Activated naive CD4-positive, alpha-beta T cell treated with anti-CD3 and anti-CD28 coated beads for 36 hours (primary cell): ENCODE results near the gene SCAF11. TPM values are rescaled to one million over a fixed set of nuclear protein-coding genes. Genes with fewer than 3 reads are reported as not detected.

Experiments used
- CTCF ChIA-PET: fragments of 350-600 bp; sonication (Branson Sonifier 250); formaldehyde crosslinking; loops from one replicate; lab custom pipeline; 2021; ENCODE audit warnings: antibody characterized with exemption; lab: Charles Lee
- DNase-seq: peaks from one replicate; pipeline ENCODE4 v3.0.0-alpha.2; 2020
- H3K27ac Mint-ChIP-seq: one replicate; pipeline ENCODE4 v1.8.0; 2021; ENCODE audit warnings: mild to moderate bottlenecking, mixed read lengths
- H3K27me3 Mint-ChIP-seq: one replicate; pipeline ENCODE4 v1.8.0; 2021; ENCODE audit warnings: low read depth, mixed read lengths
- H3K36me3 Mint-ChIP-seq: one replicate; pipeline ENCODE4 v1.8.0; 2021; ENCODE audit warnings: low read depth, mixed read lengths
- H3K4me1 Mint-ChIP-seq: one replicate; pipeline ENCODE4 v1.8.0; 2021; ENCODE audit warnings: low read depth, mixed read lengths
- H3K4me3 Mint-ChIP-seq: one replicate; pipeline ENCODE4 v1.8.0; 2021; ENCODE audit warnings: mild to moderate bottlenecking, moderate library complexity, mixed read lengths
- H3K9me3 Mint-ChIP-seq: one replicate; pipeline ENCODE4 v1.8.0; 2021; ENCODE audit warnings: mixed read lengths
- intact Hi-C: fragments of 100-400 bp; cut with micrococcal nuclease; formaldehyde crosslinking; loops from one replicate; pipeline ENCODE4 v1.15.1; 2023
- total RNA-seq, 2 experiments: library from RNA; stranded (reverse); gene quantifications; one replicate each; pipeline ENCODE4 v1.2.3, GENCODE V29; 2021

Gene SCAF11
- total RNA-seq, 2 experiments from 2014 or later: 95.0 to 97.7 TPM

- intact Hi-C loops: loop anchor here (10.0 kb wide), 1 partner anchor 351 kb away; no protein-coding TSS in a partner anchor
- peaks cover 52% of the 10 kb centered on the region for H3K36me3 Mint-ChIP-seq
Observed at GRCh38 chr12:45895961-45896360, 94.4 kb downstream of the SCAF11 start.

GRCh38 chr12:45893240-45893639 lies 97.1 kb downstream of the SCAF11 start:
- intact Hi-C loops: loop anchor here (10.0 kb wide), 1 partner anchor 348 kb away; no protein-coding TSS in a partner anchor
- peak; percentile 19 for DNase-seq
- H3K36me3 Mint-ChIP-seq: peaks cover 43% of the 10 kb centered on the region
- no peaks in the 10 kb centered on the region for H3K27me3 Mint-ChIP-seq
- peaks cover 3% of the 10 kb centered on the region for H3K9me3 Mint-ChIP-seq
- CTCF ChIA-PET: interaction anchor here (0.7 to 1.7 kb wide), 4 partner anchors 18 to 497 kb away, joined by 3 to 4 read pairs (median 4); no protein-coding TSS in a partner anchor
- no peak overlapping the region for H3K4me3 Mint-ChIP-seq
- peaks cover 35% of the 10 kb centered on the region for H3K4me1 Mint-ChIP-seq
- no peak overlapping the region for H3K27ac Mint-ChIP-seq

More at GRCh38 chr12:45895961-45896360, 94.4 kb downstream of the SCAF11 start:
- peaks cover 5% of the 10 kb centered on the region for H3K9me3 Mint-ChIP-seq
- no peak overlapping the region for H3K27ac Mint-ChIP-seq
- CTCF ChIA-PET: no interaction called here
- H3K4me1 Mint-ChIP-seq: peaks cover 32% of the 10 kb centered on the region
- DNase-seq: no peak
- H3K27me3 Mint-ChIP-seq: no peaks in the 10 kb centered on the region
- H3K4me3 Mint-ChIP-seq: no peak overlapping the region

GRCh38 chr12:45890276-45890675 lies 100.1 kb downstream of the SCAF11 start:
- Mint-ChIP-seq H3K4me3 (no peak overlapping the region), H3K4me1 (peaks cover 35% of the 10 kb centered on the region), H3K9me3 (peaks cover 9% of the 10 kb centered on the region), H3K36me3 (peaks cover 39% of the 10 kb centered on the region), H3K27me3 (no peaks in the 10 kb centered on the region), H3K27ac (no peak overlapping the region)
- DNase-seq: no peak
- CTCF ChIA-PET: no interaction called here
- intact Hi-C loops: loop anchor here (10.0 kb wide), 1 partner anchor 345 kb away; no protein-coding TSS in a partner anchor

- Mint-ChIP-seq H3K4me3 (no peak overlapping the region), H3K4me1 (peaks cover 17% of the 10 kb centered on the region), H3K9me3 (peaks cover 13% of the 10 kb centered on the region), H3K27me3 (no peaks in the 10 kb centered on the region), H3K36me3 (peaks cover 41% of the 10 kb centered on the region), H3K27ac (no peak overlapping the region)
- no peak for DNase-seq
- CTCF ChIA-PET: interaction anchor here (1.4 kb wide), 1 partner anchor 343 kb away, joined by 5 read pairs; no protein-coding TSS in a partner anchor
- intact Hi-C loops: no loop called here
Observed at GRCh38 chr12:45887544-45887943, 102.8 kb downstream of the SCAF11 start.

GRCh38 chr12:45886685-45887084 lies 103.7 kb downstream of the SCAF11 start:
- H3K9me3 Mint-ChIP-seq: peaks cover 13% of the 10 kb centered on the region
- intact Hi-C loops: no loop called here
- H3K4me3 Mint-ChIP-seq: no peak overlapping the region
- peaks cover 10% of the 10 kb centered on the region for H3K4me1 Mint-ChIP-seq
- no peak for DNase-seq
- no peak overlapping the region for H3K27ac Mint-ChIP-seq
- CTCF ChIA-PET: interaction anchor here (0.7 kb wide), 1 partner anchor 882 kb away, joined by 3 read pairs; no protein-coding TSS in a partner anchor
- no peaks in the 10 kb centered on the region for H3K27me3 Mint-ChIP-seq
- H3K36me3 Mint-ChIP-seq: peaks cover 44% of the 10 kb centered on the region

- Mint-ChIP-seq H3K36me3 (peaks cover 56% of the 10 kb centered on the region), H3K9me3 (peaks cover 13% of the 10 kb centered on the region), H3K27me3 (no peaks in the 10 kb centered on the region), H3K27ac (no peak overlapping the region), H3K4me3 (no peak overlapping the region), H3K4me1 (peaks cover 12% of the 10 kb centered on the region)
- CTCF ChIA-PET: interaction anchor here (0.8 kb wide), 1 partner anchor 8 kb away, joined by 4 read pairs; no protein-coding TSS in a partner anchor
- no peak for DNase-seq
- intact Hi-C loops: no loop called here
Observed at GRCh38 chr12:45883187-45883586, 107.2 kb downstream of the SCAF11 start.

- Mint-ChIP-seq H3K27ac (no peak overlapping the region), H3K27me3 (no peaks in the 10 kb centered on the region), H3K36me3 (peaks cover 59% of the 10 kb centered on the region), H3K9me3 (peaks cover 7% of the 10 kb centered on the region), H3K4me1 (peaks cover 27% of the 10 kb centered on the region), H3K4me3 (no peak overlapping the region)
- intact Hi-C loops: no loop called here
- no peak for DNase-seq
- CTCF ChIA-PET: no interaction called here
Observed at GRCh38 chr12:45880533-45880932, 109.8 kb downstream of the SCAF11 start.

- peaks cover 28% of the 10 kb centered on the region for H3K4me1 Mint-ChIP-seq
- H3K9me3 Mint-ChIP-seq: peaks cover 2% of the 10 kb centered on the region
- no peaks in the 10 kb centered on the region for H3K27me3 Mint-ChIP-seq
- intact Hi-C loops: no loop called here
- CTCF ChIA-PET: no interaction called here
- no peak overlapping the region for H3K27ac Mint-ChIP-seq
- H3K36me3 Mint-ChIP-seq: peaks cover 55% of the 10 kb centered on the region
- DNase-seq: no peak
- H3K4me3 Mint-ChIP-seq: no peak overlapping the region
Observed at GRCh38 chr12:45879363-45879895, 110.9 kb downstream of the SCAF11 start.

GRCh38 chr12:45878630-45879255 lies 111.6 kb downstream of the SCAF11 start:
- Mint-ChIP-seq H3K36me3 (peaks cover 55% of the 10 kb centered on the region), H3K4me1 (peaks cover 28% of the 10 kb centered on the region), H3K9me3 (peaks cover 2% of the 10 kb centered on the region), H3K4me3 (no peak overlapping the region), H3K27ac (no peak overlapping the region), H3K27me3 (no peaks in the 10 kb centered on the region)
- intact Hi-C loops: no loop called here
- CTCF ChIA-PET: no interaction called here
- DNase-seq: no peak

GRCh38 chr12:45877069-45877468 lies 113.3 kb downstream of the SCAF11 start:
- Mint-ChIP-seq H3K4me3 (no peak overlapping the region), H3K27ac (no peak overlapping the region), H3K27me3 (no peaks in the 10 kb centered on the region), H3K36me3 (peaks cover 57% of the 10 kb centered on the region), H3K9me3 (no peaks in the 10 kb centered on the region), H3K4me1 (peaks cover 28% of the 10 kb centered on the region)
- no peak for DNase-seq
- CTCF ChIA-PET: no interaction called here
- intact Hi-C loops: no loop called here

- no peak overlapping the region for H3K4me3 Mint-ChIP-seq
- DNase-seq: no peak
- CTCF ChIA-PET: no interaction called here
- peaks cover 17% of the 10 kb centered on the region for H3K4me1 Mint-ChIP-seq
- no peak overlapping the region for H3K27ac Mint-ChIP-seq
- H3K36me3 Mint-ChIP-seq: peaks cover 43% of the 10 kb centered on the region
- H3K9me3 Mint-ChIP-seq: no peaks in the 10 kb centered on the region
- intact Hi-C loops: no loop called here
- no peaks in the 10 kb centered on the region for H3K27me3 Mint-ChIP-seq
Observed at GRCh38 chr12:45872446-45872845, 117.9 kb downstream of the SCAF11 start.
